WERI-Rb-1 (cell line): Measurements from ENCODE around the gene MATCAP1.

Experiments
- DNase-seq: peaks from one replicate; pipeline ENCODE4 v3.0.0-alpha.2; 2020
- H3K27ac ChIP-seq: fragments of 250-450 bp; sonication (Bioruptor Pico); 2 replicates; pipeline ENCODE4 v1.5.1; 2020; ENCODE audit warnings: mild to moderate bottlenecking, moderate library complexity
- H3K27me3 ChIP-seq: fragments of 250-450 bp; sonication (Bioruptor Pico); 2 replicates; pipeline ENCODE4 v1.5.1; 2021; ENCODE audit warnings: mild to moderate bottlenecking, low read depth, moderate library complexity; ENCODE audit not compliant: insufficient read depth, severe bottlenecking
- H3K36me3 ChIP-seq: fragments of 250-450 bp; sonication (Bioruptor Pico); 2 replicates; pipeline ENCODE4 v1.5.1; 2020; ENCODE audit warnings: mild to moderate bottlenecking, moderate library complexity
- H3K4me3 ChIP-seq: 2 replicates; pipeline ENCODE4 v1.5.1; 2011; ENCODE audit warnings: low read depth, mild to moderate bottlenecking, control low read depth, low read length
- H3K9me3 ChIP-seq: fragments of 250-450 bp; sonication (Bioruptor Pico); 2 replicates; pipeline ENCODE4 v1.5.1; 2021; ENCODE audit warnings: mild to moderate bottlenecking, moderate library complexity; ENCODE audit not compliant: severe bottlenecking
- TF ChIP-seq, protein P1 (sequence below): IDR thresholded peaks from 2 replicates; pipeline ENCODE4 v1.5.1; 2011; ENCODE audit warnings: low read depth, mild to moderate bottlenecking, control low read depth, inconsistent platforms, low read length

MATCAP1 gene

DNA sequence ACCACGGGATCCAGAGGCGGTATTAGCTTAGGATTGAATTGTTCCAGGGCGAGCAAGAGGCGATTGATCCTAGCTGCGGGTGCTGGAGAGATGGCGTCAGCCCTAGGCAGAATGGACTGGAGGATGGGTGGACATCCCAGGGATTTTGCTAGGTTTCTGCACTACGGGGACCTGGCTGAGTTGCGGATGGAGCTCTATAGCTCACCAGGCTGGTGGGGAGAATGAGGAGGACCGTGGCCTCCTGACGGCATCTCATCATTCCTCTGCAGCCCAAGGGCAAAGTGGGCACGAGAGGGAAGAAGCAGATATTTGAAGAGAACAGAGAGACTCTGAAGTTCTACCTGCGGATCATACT lies 43.8 kb upstream of the MATCAP1 start:
- no peaks in the 10 kb centered on the region for H3K9me3 ChIP-seq
- DNase-seq: no peak
- H3K36me3 ChIP-seq: peaks cover 36% of the 10 kb centered on the region
- no peak overlapping the region; the same call in 1 of the 2 replicates for H3K27ac ChIP-seq
- H3K27me3 ChIP-seq: no peaks in the 10 kb centered on the region
- H3K4me3 ChIP-seq: peak overlapping the region; percentile 91
- TF ChIP-seq, protein P1, sequence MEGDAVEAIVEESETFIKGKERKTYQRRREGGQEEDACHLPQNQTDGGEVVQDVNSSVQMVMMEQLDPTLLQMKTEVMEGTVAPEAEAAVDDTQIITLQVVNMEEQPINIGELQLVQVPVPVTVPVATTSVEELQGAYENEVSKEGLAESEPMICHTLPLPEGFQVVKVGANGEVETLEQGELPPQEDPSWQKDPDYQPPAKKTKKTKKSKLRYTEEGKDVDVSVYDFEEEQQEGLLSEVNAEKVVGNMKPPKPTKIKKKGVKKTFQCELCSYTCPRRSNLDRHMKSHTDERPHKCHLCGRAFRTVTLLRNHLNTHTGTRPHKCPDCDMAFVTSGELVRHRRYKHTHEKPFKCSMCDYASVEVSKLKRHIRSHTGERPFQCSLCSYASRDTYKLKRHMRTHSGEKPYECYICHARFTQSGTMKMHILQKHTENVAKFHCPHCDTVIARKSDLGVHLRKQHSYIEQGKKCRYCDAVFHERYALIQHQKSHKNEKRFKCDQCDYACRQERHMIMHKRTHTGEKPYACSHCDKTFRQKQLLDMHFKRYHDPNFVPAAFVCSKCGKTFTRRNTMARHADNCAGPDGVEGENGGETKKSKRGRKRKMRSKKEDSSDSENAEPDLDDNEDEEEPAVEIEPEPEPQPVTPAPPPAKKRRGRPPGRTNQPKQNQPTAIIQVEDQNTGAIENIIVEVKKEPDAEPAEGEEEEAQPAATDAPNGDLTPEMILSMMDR: no peak

DNA sequence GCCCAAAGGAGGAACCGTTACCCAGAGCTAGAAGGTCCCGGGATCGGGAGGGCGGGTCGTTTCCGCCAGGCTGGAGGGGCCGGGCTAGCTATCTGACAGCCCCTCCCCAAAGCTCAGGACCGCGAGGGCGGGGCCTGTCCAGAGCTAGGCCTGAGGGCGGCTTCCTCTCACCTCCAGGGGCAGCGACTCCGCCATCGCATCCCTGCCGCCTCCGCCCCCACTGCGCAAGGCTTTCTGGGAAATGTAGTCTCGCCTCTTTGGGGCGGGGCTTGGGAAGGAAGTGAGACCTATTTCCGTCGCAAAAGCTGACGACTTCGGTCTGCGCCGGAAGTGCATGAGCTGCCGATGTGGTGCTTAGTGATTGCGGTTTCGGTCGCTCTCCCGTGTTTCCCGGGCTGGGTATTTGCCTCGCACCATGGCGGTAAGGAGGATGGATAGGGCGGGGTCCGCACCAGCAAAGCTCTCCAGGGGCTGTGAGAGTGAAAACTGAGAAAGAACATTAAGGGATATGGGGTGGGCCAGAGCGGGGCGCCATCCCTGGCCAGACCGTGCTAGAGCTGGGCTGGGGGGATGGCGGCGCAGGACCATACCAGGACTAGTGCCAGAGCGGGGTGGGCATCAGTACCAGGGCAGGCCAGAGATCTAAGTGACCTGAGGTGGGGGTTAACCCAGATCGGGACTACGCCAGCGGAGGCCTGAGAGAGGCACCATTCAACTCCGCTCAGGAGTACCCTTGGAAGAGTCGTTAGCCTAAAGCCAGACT lies 43.2 kb upstream of the MATCAP1 start, which contains the start of gene TMEM208:
TMEM208 (plus strand) TSS at position 327 of the 763 bp plus-strand sequence; CDS start at position 416, 89 bp downstream.
- TF ChIP-seq, protein P1: peak; percentile 22; the same call in 1 of the 2 replicates
- peak; percentile 99 for DNase-seq
- Histone ChIP-seq H3K9me3 (no peaks in the 10 kb centered on the region), H3K36me3 (peaks cover 36% of the 10 kb centered on the region), H3K4me3 (peak within 1 kb of the TSS; percentile 91), H3K27me3 (no peaks in the 10 kb centered on the region), H3K27ac (peak within 1 kb of the TSS; percentile 46)

DNA sequence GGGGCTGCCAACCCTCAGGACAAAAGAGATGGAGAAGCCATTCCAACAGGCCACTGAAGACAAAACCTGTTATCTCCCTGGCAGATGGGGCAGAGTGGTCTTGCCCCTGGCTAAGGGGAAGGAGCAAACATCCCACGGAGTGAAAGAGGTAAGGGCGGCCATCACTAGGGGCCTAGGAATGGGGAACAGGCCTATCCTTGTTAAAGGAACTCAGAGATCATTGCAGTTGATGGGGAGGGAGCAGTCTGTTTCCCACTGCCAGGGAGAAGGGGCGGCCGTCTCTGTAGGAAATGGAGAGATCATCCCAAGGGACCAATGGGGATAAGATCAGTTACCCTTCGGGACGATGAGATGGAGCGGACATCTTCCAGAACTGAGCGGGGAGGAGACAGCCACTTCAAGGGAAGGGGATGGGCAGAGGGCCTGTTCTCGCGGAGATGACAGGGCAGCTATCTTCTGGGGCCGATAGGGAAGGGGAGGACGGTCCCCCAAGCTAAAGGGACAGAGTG lies 42.6 kb upstream of the MATCAP1 start:
- peak overlapping the region; percentile 40 for H3K27ac ChIP-seq
- TF ChIP-seq, protein P1: no peak

DNA sequence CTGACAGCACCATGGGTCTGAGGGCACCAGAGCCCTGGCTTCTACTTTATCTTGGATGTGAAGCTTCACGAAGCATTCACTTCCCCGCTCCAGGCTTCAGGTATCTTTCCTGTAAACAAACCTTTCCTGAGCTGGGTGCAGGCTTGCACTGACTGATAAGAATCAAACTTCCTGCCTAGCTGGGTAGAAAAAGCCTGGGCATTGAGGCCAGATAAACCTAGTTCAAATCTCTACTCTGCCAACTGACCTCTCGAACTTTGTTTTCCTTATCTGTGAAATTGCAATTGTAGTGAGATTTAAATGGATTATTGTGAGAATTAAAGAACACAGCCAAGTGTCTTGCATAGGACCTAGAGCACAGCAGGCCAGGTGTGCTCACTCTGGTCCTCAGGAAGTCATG lies 40.2 kb upstream of the MATCAP1 start:
- no peak for DNase-seq
- TF ChIP-seq, protein P1: no peak
- Histone ChIP-seq H3K9me3 (no peaks in the 10 kb centered on the region), H3K4me3 (no peak overlapping the region), H3K27ac (no peak overlapping the region), H3K36me3 (peaks cover 6% of the 10 kb centered on the region), H3K27me3 (no peaks in the 10 kb centered on the region)

More for the DNA sequence above, 42.6 kb upstream of the MATCAP1 start:
- H3K4me3 ChIP-seq: peak overlapping the region; percentile 91
- H3K9me3 ChIP-seq: no peaks in the 10 kb centered on the region
- no peaks in the 10 kb centered on the region for H3K27me3 ChIP-seq
- DNase-seq: no peak
- H3K36me3 ChIP-seq: peaks cover 29% of the 10 kb centered on the region

DNA sequence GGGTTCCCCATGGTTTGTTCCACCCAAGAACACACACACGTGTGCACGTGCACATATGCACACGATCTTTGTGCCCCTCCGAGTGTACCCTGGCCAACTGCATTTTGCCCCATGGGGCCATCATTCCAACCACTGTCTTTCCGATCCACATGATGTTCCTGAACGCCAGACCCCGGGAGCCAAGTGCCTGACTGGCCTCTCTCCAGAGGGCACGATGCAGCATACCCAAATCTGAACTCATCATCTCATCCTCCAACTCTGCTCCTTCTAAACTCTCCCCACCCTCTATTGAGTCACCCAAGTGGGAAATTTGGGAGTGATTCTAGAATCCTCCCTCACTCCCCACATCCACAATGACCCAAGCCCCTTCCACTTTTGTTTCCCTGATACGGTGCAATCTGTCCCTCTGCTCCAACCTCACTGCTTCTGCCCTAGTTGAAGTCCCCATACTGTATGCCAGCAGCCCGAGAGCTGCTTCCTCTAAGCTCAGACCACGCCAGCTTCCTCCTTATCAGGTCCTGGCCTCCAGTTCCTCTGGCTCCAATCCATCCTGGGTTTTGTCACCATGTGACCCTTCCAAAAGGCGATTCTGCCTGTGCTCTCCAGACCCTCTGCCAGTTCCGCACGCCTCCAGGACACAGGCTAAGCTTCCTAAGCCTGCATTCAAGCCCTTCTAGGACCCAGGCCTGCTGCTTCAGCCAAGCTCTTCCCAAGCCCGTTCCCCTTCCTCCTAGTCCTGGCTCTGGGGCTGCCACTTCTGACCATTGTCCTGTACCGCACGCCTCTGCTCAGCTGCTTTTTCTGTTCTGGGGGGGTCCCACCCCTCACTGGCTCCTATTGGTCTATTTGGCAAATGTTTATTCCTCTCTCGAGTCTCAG lies 33.1 kb upstream of the MATCAP1 start:
- H3K9me3 ChIP-seq: no peaks in the 10 kb centered on the region
- H3K4me3 ChIP-seq: no peak overlapping the region
- no peaks in the 10 kb centered on the region for H3K36me3 ChIP-seq
- DNase-seq: no peak
- TF ChIP-seq, protein P1: no peak
- H3K27ac ChIP-seq: no peak overlapping the region
- no peaks in the 10 kb centered on the region for H3K27me3 ChIP-seq
